A549 (cell line): Measurements from ENCODE around the gene AGRP. TPM values are rescaled to one million over a fixed set of nuclear protein-coding genes. Genes with fewer than 3 reads are reported as not detected.

Experiments used
- ATAC-seq, 2 experiments: fragments of 200-7000 bp in 1 of 2; fragments of >200 bp in 1 of 2; cut with Nextera tagmentation in 1 of 2; cut with Tn5 transposase in 1 of 2; 3 replicates each; pipeline versions ENCODE4 v1.8.0 to v1.9.1; 2018 to 2020; ENCODE audit warnings: mild to moderate bottlenecking in 1 of 2, moderate library complexity in 1 of 2
- CTCF ChIA-PET: fragments of 300-600 bp; sonication (Branson Sonifier 250); formaldehyde crosslinking; extraction: SDS; loops from one replicate; lab custom pipeline; 2021; ENCODE audit warnings: antibody characterized with exemption, inconsistent platforms; lab: Yijun Ruan, JAX
- POLR2A ChIA-PET: fragments of 350-600 bp; formaldehyde crosslinking; extraction: SDS; loops from one replicate; lab custom pipeline; 2021; ENCODE audit warnings: antibody characterized with exemption, inconsistent platforms; lab: Yijun Ruan, JAX
- DNase-seq, 2 experiments: peaks; one replicate each; pipeline versions ENCODE4 v3.0.0 to v3.0.0-alpha.2; 2011 to 2016; ENCODE audit warnings: low read depth in 1 of 2, low spot score in 1 of 2
- FAIRE-seq: peaks from 2 replicates; lab custom pipeline; 2011; peaks lifted over from hg19 to GRCh38; lab: Jason Lieb, UNC
- H3K27ac ChIP-seq, 2 experiments: fragments of >200 bp; sonication (Bioruptor Twin); formaldehyde crosslinking; 3 replicates each; pipeline ENCODE4 v1.5.1; 2016 to 2017
- H3K4me1 ChIP-seq: fragments of >200 bp; sonication (Bioruptor Twin); formaldehyde crosslinking; 3 replicates; pipeline ENCODE4 v1.6.1; 2016
- H3K4me2 ChIP-seq: fragments of >200 bp; sonication (Bioruptor Twin); formaldehyde crosslinking; 3 replicates; pipeline ENCODE4 v1.6.1; 2016
- H3K4me3 ChIP-seq: fragments of >200 bp; sonication (Bioruptor Twin); formaldehyde crosslinking; 3 replicates; pipeline ENCODE4 v1.5.1; 2016
- H3K9me3 ChIP-seq: fragments of >200 bp; sonication (Bioruptor Twin); formaldehyde crosslinking; 3 replicates; pipeline ENCODE4 v1.6.1; 2016
- ATOH8 ChIP-seq: fragments of 250-450 bp; sonication (Bioruptor Pico); IDR thresholded peaks from 2 replicates; pipeline ENCODE4 v1.5.0; 2020; ENCODE audit warnings: low read depth, mild to moderate bottlenecking, moderate library complexity
- BHLHE40 ChIP-seq: IDR thresholded peaks from 2 replicates; pipeline ENCODE4 v1.6.1; 2012; ENCODE audit warnings: low read depth, low read length, inconsistent platforms
- CBX2 ChIP-seq: fragments of 200-600 bp; sonication (generic); IDR thresholded peaks from 2 replicates; pipeline ENCODE4 v1.6.1; 2016; ENCODE audit warnings: low read depth, mild to moderate bottlenecking, borderline replicate concordance
- CBX8 ChIP-seq: fragments of 200-600 bp; sonication (generic); IDR thresholded peaks from 2 replicates; pipeline ENCODE4 v1.6.1; 2016
- CHD2 ChIP-seq: fragments of 150-350 bp; IDR thresholded peaks from 2 replicates; pipeline ENCODE4 v1.6.1; 2014; ENCODE audit warnings: low read length; ENCODE audit not compliant: partially characterized antibody
- CTCF ChIP-seq: fragments of >200 bp; sonication (Bioruptor Twin); formaldehyde crosslinking; IDR thresholded peaks from 3 replicates; pipeline ENCODE4 v1.5.1; 2016
- EHF ChIP-seq: fragments of 250-450 bp; sonication (Bioruptor Pico); IDR thresholded peaks from 2 replicates; pipeline ENCODE4 v1.5.0; 2020; ENCODE audit warnings: mild to moderate bottlenecking
- ELK1 ChIP-seq: fragments of 150-350 bp; IDR thresholded peaks from 2 replicates; pipeline ENCODE4 v1.6.1; 2014; ENCODE audit warnings: low read depth, mild to moderate bottlenecking, low read length
- FOXS1 ChIP-seq: fragments of 250-450 bp; sonication (Bioruptor Pico); IDR thresholded peaks from 2 replicates; pipeline ENCODE4 v1.5.0; 2020; ENCODE audit warnings: mild to moderate bottlenecking, moderate library complexity
- GATA3 ChIP-seq: IDR thresholded peaks from 2 replicates; pipeline ENCODE4 v1.6.1; 2012; ENCODE audit warnings: borderline replicate concordance
- HES2 ChIP-seq: fragments of >200 bp; sonication (Bioruptor Twin); formaldehyde crosslinking; IDR thresholded peaks from 2 replicates; pipeline ENCODE4 v1.6.1; 2016
- HEYL ChIP-seq: fragments of 250-450 bp; sonication (Bioruptor Pico); IDR thresholded peaks from 2 replicates; pipeline ENCODE4 v1.8.0; 2021; ENCODE audit warnings: mild to moderate bottlenecking, moderate library complexity
- HOXA7 ChIP-seq: fragments of 250-450 bp; sonication (Bioruptor Pico); IDR thresholded peaks from 2 replicates; pipeline ENCODE4 v1.5.0; 2020; ENCODE audit warnings: mild to moderate bottlenecking, moderate library complexity
- KDM1A ChIP-seq: fragments of 200-600 bp; sonication (generic); IDR thresholded peaks from 2 replicates; pipeline ENCODE4 v1.6.1; 2016; ENCODE audit warnings: low read depth, mild to moderate bottlenecking
- MAX ChIP-seq: IDR thresholded peaks from 2 replicates; pipeline ENCODE4 v1.6.1; 2012
- MAZ ChIP-seq: fragments of 150-350 bp; IDR thresholded peaks from 2 replicates; pipeline ENCODE4 v1.6.1; 2014; ENCODE audit warnings: antibody characterized with exemption, low read depth, low read length, borderline replicate concordance
- RFX5 ChIP-seq: fragments of 450-650 bp; IDR thresholded peaks from 2 replicates; pipeline ENCODE4 v1.7.1; 2014; ENCODE audit warnings: antibody characterized with exemption, mild to moderate bottlenecking, moderate library complexity
- SREBF2 ChIP-seq: fragments of 450-650 bp; IDR thresholded peaks from 2 replicates; pipeline ENCODE4 v1.6.1; 2014; ENCODE audit warnings: mild to moderate bottlenecking, moderate library complexity
- ZSCAN20 ChIP-seq: fragments of 250-450 bp; sonication (Bioruptor Pico); IDR thresholded peaks from 2 replicates; pipeline ENCODE4 v1.8.0; 2022; ENCODE audit warnings: mild to moderate bottlenecking, moderate library complexity
- WGBS: methylation state at CpG from one replicate; pipeline ENCODE4 v1.1.6; 2017; ENCODE audit errors: missing lambda C conversion rate; 5-methylcytosine and 5-hydroxymethylcytosine counted together
- polyA plus RNA-seq, 4 experiments: library from polyadenylated mRNA; depleted of rRNA in 3 of 4; stranded (reverse); fragments of >200 nt; fragmentation: RNase III in 1 of 4; extraction: RNeasy Plus Mini Kit Qiagen cat#74134 plus additional on column Dnase treatment in 1 of 4; gene quantifications; 2 replicates in 3 of 4; 3 replicates in 1 of 4; pipeline ENCODE4 v1.2.3, GENCODE V29; 2011 to 2017

The AGRP gene
- polyA plus RNA-seq, 2 of the 4 experiments (the other 2 are of a cell fraction): not detected

- CTCF ChIA-PET: interaction anchor here (4.5 to 8.0 kb wide), 3 partner anchors 13 to 51 kb away, joined by 29 to 76 read pairs (median 32); no protein-coding TSS in a partner anchor
- no peak for FAIRE-seq
- WGBS: 89% methylated on average over 8 of the region's 8 CpGs
- TF ChIP-seq GATA3 (no peak), FOXS1 (CRISPR knock-in tag) (no peak), KDM1A (no peak), EHF (CRISPR knock-in tag) (no peak), MAX (no peak)
- H3K4me2 ChIP-seq: no peak overlapping the region
- DNase-seq: no peak
- peaks cover 13% of the 10 kb centered on the region for H3K4me1 ChIP-seq
- H3K27ac ChIP-seq: no peak overlapping the region
- H3K9me3 ChIP-seq: no peaks in the 10 kb centered on the region
- no peak overlapping the region for H3K4me3 ChIP-seq
- no peak for ATAC-seq
- POLR2A ChIA-PET: no interaction called here
Measured at GRCh38 chr16:67477960-67478554, 5.3 kb downstream of the AGRP start.

- DNase-seq: no peak
- H3K4me3 ChIP-seq: no peak overlapping the region
- TF ChIP-seq ATOH8 (no peak), CBX8 (no peak)
- TF ChIP-seq, all 56 proteins: peak for 0
- ChIA-PET CTCF (interaction anchor here (0.6 to 3.3 kb wide), 11 partner anchors 9 to 169 kb away, joined by 3 to 22 read pairs (median 4); no protein-coding TSS in a partner anchor), POLR2A (no interaction called here)
- H3K4me1 ChIP-seq: peaks cover 5% of the 10 kb centered on the region; the same call in 1 of the 3 replicates
- H3K4me2 ChIP-seq: no peak overlapping the region
- no peak overlapping the region for H3K27ac ChIP-seq
- ATAC-seq: no peak
- 88% methylated on average over 11 of the region's 11 CpGs for WGBS
- no peaks in the 10 kb centered on the region for H3K9me3 ChIP-seq
- no peak for FAIRE-seq
Measured at GRCh38 chr16:67474551-67475455, 8.5 kb downstream of the AGRP start.

GRCh38 chr16:67471758-67472384 is 11.5 kb downstream of the AGRP start:
- WGBS: 89% methylated on average over 5 of the region's 6 CpGs
- no peak for ATAC-seq
- TF ChIP-seq CTCF: no peak
- H3K4me2 ChIP-seq: no peak overlapping the region
- CTCF ChIA-PET: interaction anchor here (1.2 to 4.3 kb wide), 3 partner anchors 9 to 44 kb away, joined by 3 to 19 read pairs (median 4); partner anchors contain the start of gene ATP6V0D1
- no peak overlapping the region for H3K27ac ChIP-seq
- no peak overlapping the region for H3K4me3 ChIP-seq
- DNase-seq: no peak
- H3K4me1 ChIP-seq: no peaks in the 10 kb centered on the region
- no peaks in the 10 kb centered on the region for H3K9me3 ChIP-seq
- POLR2A ChIA-PET: no interaction called here
- FAIRE-seq: no peak

GRCh38 chr16:67470359-67470758 is 13.0 kb downstream of the AGRP start:
- DNase-seq: no peak
- no peaks in the 10 kb centered on the region for H3K9me3 ChIP-seq
- ChIA-PET CTCF (interaction anchor here (4.3 kb wide), 1 partner anchor 10 kb away, joined by 19 read pairs; the partner anchor contains the start of gene ATP6V0D1), POLR2A (no interaction called here)
- no peak for FAIRE-seq
- WGBS: 86% methylated on average over 7 of the region's 7 CpGs
- ATAC-seq: no peak
- no peak for TF ChIP-seq CBX2
- TF ChIP-seq SREBF2: no peak
- TF ChIP-seq GATA3: no peak
- TF ChIP-seq BHLHE40: no peak
- TF ChIP-seq HOXA7 (CRISPR knock-in tag): no peak
- TF ChIP-seq RFX5: no peak
- no peak for TF ChIP-seq CHD2
- no peak for TF ChIP-seq ELK1
- TF ChIP-seq ZSCAN20: no peak
- no peak for TF ChIP-seq MAZ
- no peak for TF ChIP-seq HEYL (CRISPR knock-in tag)
- no peak for TF ChIP-seq HES2
- TF ChIP-seq, all 56 proteins: peak for 0
- Histone ChIP-seq H3K4me1 (peaks cover 4% of the 10 kb centered on the region; the same call in 2 of the 3 replicates), H3K4me2 (no peak overlapping the region), H3K27ac (no peak overlapping the region), H3K4me3 (no peak overlapping the region)
